DLD1 (cell line): ENCODE results near the gene MARCKSL1.
"Not testable (repeated sequence)": the region's sequence is repeated elsewhere in the genome, so short reads cannot be mapped to it uniquely, and the experiment has no call there.

Experiments
- in situ Hi-C: cut with HindIII; loops from 2 replicates; pipeline ENCODE4 v1.10.0; 2017; ENCODE audit warnings: low sequenced_read_pairs

The MARCKSL1 gene

DNA sequence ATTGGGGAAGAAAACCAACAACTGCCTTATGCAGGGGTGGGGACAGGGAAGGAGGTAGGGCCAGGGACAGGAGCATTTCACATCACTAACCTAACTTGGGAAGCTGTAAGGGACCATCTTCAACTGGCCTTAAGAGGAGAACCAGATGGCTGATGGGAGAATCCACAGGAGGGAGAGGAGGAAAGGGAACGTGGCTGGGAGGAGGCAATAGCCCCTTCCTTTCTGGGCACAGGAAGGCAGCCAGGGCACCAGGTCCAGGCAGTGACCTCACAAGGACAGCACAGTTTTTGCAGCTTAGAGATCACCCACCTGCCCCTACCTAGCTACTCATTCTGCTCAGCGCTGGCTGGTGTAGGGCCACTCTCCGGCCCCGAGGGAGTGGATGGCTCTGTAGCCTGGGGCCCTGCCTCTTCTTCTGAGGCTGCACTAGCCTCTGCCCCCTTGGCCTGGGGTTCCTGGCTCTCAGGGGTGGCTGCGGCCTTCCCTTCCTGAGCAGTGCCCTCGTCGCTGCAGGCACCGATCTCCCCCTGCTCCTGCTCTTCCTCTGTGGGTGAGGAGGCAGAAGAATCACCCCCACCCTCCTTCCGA, 1.7 kb downstream of the MARCKSL1 start:
- in situ Hi-C loops = no loop called here

DNA sequence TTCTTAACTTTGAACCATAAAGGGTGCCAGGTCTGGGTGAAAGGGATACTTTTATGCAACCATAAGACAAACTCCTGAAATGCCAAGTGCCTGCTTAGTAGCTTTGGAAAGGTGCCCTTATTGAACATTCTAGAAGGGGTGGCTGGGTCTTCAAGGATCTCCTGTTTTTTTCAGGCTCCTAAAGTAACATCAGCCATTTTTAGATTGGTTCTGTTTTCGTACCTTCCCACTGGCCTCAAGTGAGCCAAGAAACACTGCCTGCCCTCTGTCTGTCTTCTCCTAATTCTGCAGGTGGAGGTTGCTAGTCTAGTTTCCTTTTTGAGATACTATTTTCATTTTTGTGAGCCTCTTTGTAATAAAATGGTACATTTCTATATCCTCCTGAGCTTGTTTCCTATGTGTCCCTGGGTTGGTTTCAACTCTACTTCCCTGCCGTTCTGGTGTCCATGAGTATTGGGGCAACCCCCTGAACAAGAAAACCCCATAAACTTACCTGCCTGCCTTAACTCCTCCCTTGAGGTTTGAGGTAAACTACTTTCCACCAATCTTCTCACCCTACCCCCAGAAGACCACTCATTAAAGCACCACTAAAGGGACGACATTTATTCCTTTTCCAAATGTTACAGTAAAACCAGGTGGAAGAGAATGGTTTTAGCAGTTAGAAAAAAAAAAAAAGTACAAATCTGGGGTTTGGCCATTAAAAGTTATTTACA, 2.6 kb downstream of the MARCKSL1 start:
- in situ Hi-C loops = no loop called here

DNA sequence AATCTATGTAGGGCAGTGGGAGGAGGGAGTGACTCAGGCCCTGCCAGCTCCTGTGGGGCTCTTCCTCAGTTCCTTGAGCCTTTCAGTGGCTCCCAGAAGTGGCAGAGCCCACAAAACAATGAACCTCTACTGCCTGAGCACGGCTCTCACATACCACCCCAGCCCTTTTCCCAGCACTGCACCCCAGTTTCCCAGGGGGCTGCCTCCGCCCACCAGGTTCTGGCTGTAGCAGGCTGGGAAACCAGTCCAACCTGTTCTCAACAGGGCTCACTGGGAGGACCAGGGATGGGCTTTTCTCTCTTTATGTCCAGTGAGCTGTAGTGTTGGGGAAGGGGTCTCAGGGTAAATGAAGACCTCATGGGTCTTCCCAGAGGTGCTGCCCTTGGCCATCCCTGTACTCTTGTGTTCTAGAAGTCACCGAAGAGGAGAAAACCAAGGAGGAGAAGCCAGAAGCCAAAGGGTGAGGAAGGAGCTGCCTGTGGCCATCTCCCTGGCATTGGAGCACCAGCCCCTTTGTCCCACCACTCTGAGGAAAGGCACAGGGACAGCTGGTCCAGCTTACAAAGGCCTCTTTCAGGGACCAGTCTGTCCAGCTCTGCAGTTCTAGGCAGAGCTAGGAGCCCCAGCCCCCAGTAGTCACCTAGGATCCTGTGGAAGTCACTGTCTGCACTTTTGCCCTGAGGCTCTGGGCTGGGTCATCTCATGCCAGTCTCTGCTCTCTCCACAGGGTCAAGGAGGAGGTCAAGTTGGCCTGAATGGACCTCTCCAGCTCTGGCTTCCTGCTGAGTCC, 3.5 kb downstream of the MARCKSL1 start:
- in situ Hi-C loops = no loop called here

DNA sequence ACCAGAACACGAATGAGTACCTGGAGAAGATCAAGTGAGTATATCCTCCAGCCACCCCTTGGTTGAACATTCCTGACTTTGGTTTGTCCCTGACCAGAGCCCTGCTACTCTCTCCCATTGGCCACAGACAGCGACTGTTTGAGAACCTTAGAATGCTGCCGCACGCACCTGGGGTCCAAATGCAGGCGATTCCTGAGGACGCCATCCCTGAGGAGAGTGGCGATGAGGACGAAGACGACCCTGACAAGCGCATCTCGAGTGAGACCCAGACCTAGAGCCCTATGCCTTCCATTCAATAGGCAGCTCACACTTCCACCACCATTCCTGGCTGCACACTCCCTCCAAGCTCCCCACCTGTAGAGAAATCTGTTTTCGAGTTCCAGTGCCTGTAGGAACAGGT, 4.5 kb downstream of the MARCKSL1 start:
- in situ Hi-C loops = no loop called here

DNA sequence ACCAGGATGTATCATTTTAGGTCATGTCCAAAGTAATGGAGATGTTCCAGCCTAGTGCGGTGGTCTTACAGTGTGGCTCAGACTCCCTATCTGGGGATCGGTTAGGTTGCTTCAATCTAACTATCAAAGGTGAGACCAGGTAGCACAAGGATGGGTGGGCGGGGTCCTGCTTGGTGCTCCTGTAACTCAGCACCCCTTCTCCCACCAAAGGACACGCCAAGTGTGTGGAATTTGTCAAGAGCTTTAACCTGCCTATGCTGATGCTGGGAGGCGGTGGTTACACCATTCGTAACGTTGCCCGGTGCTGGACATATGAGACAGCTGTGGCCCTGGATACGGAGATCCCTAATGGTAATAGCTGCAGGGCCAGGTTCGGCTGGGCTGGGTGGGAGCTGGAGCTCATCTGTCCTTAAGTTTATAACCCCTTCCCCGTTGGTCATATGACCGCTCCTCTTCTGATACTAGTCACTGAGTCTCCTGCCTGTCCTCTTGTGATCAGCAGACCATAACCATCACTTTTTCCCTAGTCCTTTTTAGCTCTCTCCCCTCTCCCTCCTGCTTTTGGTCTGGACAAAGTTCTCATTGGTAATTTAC, 5.4 kb downstream of the MARCKSL1 start:
- in situ Hi-C loops = no loop called here

DNA sequence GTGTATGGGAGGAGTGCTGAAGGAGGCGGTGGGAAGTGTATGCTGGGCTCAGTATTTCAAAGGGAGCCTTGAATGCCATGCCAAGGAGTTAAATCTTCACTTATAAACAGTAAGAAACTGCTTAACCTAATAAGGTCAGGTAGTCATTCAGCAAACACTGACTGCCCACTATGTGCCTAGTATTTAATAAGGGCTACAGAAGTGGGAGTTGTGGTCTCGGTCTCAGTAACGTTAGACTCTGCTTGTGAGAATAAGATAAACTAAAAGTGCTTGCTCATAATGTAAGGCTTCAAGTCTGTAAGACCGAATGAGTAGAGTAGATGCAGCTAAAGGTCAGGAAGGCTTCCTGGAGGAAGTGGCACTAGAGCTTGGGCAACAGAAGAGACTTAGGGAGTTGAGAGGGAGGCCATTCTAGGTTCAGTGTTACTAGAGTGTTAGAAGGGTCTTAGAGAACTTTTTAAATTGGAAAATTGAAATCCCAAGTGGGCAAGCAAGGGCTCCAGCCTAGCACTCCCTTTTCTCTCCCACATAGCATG, 6.0 kb downstream of the MARCKSL1 start:
- in situ Hi-C loops = no loop called here

DNA sequence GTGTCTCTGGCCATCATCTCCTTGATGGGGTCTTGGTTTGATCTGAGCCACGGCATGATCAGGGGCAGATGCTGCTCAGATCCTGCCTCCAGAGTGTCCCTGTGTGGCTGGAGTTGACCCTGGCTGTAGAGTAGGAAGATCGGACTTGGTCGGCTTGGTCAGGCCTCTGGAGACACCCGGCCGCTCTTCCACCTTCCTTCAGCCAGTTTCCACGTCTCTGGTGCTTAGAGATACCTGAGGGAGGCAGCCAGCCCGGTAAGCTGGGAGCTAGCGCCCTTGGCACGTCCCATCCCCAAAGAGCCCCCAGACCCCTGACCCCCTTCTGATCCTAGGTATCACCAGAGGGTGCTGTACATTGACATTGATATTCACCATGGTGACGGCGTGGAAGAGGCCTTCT, 8.8 kb downstream of the MARCKSL1 start:
- in situ Hi-C loops = no loop called here

DNA sequence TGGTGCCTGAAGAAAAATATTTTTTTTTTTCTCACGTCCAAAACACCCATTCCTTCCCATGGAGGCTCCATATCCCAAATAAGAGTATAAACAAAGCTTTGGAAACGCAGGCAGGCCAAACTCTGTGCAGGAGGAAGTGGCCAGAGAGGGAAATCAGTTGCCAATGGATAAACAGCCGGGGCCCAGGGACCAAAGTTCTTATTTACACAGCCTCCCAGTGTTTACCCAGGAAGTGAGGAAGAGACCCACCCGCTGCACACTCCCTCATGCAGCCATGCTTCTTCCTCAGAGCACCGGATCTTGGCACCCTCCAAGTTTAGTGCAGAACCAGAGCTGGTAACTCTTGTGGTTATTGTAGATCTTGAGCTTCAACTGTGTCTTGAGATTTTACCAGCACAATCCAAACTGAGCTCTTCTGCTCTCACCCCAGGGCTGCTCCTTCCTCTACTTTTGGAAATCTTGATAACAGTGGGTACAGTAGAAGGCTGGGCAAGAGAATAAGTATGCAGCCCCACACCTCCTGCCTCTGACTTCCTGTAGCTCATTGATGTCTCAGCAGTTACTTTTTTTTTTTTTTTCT, 14.2 kb downstream of the MARCKSL1 start:
- in situ Hi-C loops = no loop called here

DNA sequence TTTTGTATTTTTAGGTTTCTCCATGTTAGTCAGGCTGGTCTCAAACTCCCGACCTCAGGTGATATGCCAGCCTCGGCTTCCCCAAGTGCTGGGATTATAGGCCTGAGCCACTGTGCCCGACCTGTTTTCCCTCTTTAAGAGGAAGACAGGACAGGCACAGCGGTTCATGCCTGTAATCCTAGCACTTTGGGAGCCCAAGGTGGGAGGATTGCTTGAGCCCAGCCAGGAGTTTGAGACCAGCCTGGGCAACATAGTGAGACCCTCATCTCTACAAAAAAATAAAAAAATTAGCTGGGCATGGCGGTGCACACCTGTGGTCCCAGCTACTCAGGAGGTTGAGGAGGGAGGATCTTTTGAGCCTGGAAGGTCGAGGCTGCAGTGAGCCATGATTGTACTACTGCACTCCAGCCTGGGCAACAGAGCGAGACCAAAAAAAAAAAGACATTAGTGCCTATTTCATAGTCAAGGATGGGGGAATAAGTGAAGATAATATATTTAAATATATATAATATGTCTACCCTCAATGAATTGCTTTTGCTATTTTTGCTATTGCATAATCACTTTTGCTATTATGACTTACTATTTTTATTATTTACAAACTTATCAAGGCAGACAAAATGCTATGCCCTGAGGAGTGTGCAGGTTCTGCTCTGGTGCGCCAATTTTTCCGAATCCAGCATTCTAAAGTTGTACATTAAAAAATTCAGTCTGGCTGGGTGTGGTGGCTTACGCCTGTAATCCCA, 17.7 kb downstream of the MARCKSL1 start:
- in situ Hi-C loops = no loop called here

DNA sequence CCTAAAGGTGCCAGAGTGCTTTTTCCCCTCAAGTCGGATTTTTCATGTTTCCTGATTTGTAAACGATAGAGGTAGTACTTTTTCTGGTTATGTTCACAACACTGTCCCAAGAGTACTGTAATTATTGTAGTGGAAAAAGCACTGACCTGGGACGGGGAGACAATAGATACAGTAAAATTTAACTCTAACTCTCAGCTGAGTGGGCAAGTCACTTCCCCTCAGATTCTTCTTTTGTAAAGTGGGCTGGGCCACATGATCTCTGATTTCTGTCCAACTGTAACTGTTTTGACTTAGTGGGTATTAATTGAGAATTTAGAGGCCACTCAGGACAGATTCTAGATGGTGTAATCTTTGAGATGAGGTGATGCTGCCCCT, 19.1 kb downstream of the MARCKSL1 start:
- in situ Hi-C loops = no loop called here

DNA sequence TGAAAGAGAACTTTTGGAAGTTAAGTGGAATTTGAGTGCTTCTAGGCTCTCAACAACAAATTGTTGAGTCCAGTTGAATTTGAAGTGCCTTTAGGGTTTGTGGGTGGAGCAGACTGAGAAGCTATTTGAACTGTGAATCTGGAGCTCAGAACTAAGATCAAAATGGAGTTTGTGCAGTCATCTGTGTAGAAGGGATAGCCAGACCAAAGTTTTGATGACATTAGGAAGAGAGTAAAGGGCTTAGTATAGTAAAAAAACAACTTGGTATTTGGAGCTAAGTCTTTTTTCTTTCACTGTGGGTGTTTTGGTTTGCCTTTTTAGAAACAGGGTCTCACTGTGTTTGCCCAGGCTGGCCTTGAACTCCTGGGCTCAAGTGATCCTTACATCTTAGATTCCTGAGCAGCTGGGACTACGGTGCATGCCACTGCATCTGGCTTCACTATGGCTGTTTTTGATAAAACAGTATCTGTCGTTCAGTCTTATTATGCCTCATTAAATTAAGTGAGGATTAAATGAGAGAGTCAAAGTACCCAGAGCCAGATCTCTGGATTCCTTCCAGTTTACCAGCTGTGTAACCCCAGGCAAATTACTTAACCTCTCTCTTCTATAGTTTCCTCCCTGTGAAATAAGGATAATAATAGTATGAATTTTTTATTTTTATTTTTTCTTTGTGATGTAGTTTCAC, 24.2 kb downstream of the MARCKSL1 start:
- in situ Hi-C loops = no loop called here

DNA sequence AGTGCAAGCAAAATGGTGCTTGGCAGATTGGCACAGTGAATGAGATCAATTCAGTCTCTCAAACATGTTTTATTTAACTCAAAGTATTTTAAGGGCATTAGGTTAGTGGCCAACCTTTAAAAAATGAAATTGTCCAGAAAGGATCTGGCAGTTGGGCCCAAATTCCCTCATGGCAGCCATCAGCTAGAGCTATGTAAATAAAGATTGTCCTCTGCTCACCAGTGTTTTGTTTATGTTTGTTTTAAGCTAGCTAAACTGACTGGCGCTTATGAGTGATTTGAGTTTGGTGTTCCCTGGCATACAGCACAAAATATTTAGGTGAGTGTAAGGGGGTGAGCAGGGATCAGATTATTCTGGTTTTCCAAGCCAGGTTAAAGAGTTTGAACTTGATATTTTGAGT, 26.1 kb downstream of the MARCKSL1 start:
- in situ Hi-C loops = no loop called here

DNA sequence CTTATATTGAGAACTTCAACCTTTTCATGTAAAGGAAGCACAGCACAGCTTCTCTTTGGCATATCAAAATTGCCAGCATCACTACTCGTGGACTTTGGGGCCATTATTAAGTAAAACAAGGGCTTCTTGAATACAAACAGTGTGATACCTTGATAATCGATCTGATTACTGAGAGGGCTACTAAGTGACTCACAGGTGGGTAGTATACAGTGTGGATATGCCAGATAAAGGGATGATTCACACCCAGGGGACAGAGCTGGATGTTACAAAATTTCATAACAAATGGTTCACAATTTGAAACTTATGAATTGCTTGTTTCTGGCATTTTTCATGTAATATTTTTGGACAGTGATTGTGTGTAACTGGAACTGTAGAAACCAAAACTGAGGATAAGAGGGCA, 28.7 kb downstream of the MARCKSL1 start:
- in situ Hi-C loops = no loop called here

DNA sequence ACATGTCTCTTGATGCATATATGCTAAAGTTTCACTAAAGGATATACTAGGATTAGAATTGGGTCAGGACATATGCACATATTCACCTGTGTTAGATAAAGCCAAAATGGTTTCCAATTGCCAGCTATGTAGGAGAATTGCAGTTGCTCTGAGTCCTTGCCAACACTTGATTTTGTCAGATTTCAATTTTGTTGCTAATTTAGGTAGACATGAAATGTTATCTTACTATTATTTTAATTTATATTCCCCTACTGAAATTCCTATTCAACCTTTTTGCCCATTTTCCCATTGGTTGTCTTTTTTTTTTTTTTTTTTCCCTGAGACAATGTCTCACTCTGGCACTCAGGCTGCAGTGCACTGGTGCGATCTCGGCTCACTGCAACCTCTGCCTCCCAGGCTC, 30.7 kb downstream of the MARCKSL1 start:
- in situ Hi-C loops = no loop called here

DNA sequence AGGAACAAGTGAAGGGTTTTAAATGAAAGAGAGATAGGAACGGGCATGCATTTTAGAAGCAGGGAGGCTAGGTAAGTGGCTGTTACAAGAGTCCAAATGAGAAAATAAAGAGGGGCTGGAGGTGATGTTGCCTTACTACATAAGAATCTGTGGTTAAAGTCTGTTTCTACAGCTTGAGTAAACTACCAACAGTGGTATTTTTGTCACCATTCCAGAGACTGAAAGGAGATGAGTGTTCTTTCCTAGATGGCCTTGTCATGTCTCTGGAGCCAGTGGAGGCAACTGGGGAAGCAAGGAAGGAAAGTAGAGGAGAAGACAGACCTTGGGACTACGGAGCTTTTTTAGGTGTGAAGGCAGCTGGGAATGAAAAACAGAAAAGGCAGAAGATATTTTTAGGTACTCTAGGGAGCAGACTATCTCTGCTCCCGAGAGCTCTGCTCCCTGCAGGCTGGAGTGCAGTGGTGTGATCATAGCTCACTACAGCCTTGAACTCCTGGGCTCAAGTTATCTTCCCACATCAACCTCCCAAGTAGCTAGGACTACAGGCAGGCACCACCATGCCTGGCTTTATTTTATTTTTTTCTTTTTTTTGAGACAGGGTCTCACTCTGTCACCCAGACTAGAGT, 31.9 kb downstream of the MARCKSL1 start:
- in situ Hi-C loops = no loop called here

DNA sequence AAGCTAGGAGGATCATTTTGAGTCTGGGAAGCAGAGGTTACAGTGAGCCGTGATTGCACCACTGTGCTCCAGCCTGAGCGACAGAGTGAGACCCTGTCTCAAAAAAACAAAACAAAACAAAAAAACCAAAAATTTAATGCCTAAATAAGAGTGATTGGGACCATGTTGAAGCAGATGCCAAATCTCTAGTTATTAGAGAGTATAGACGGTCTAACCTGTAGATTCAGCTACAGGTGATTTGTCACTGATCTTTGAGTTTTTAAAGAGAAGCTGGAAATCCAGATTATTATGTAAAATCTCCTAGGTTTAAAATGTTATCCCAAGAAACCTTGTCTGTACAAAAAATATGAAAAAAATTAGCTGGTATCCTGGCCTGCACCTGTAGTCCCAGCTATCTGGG, 32.7 kb downstream of the MARCKSL1 start:
- in situ Hi-C loops = no loop called here

DNA sequence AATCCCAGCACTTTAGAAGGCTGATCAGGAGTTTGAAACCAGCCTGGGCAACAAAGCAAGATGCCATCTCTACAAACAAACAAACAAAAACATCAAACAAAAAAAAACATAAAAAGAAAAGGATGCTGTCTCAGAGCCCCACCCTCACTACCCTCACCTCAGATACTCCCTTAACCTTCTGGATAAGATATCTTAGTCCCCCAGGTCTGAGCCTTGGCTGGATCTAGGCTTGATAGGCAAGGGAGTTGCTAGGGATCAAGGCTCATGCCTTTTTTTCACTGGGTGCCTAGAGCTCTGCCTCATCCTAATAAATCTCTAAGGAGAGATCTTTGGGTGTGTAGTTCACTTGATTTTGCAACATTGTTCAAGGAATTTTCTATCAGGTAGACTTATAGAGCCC, 36.7 kb downstream of the MARCKSL1 start:
- in situ Hi-C loops = no loop called here

DNA sequence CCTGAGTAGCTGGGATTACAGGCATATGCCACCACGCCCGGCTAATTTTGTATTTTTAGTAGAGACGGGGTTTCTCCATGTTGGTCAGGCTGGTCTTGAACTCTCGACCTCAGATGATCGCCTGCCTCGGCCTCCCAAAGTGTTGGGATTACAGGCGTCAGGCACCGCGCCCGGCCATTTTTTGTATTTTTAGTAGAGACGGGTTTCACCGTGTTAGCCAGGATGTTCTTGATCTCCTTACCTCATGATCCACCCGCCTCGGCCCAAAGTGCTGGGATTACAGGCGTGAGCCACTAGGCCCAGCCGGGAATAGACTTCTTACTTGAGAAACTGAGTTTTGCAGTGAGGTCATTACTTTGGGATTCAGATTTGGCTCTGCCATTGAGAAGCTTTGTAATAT, 37.8 kb downstream of the MARCKSL1 start:
- in situ Hi-C loops = not testable (repeated sequence)

DNA sequence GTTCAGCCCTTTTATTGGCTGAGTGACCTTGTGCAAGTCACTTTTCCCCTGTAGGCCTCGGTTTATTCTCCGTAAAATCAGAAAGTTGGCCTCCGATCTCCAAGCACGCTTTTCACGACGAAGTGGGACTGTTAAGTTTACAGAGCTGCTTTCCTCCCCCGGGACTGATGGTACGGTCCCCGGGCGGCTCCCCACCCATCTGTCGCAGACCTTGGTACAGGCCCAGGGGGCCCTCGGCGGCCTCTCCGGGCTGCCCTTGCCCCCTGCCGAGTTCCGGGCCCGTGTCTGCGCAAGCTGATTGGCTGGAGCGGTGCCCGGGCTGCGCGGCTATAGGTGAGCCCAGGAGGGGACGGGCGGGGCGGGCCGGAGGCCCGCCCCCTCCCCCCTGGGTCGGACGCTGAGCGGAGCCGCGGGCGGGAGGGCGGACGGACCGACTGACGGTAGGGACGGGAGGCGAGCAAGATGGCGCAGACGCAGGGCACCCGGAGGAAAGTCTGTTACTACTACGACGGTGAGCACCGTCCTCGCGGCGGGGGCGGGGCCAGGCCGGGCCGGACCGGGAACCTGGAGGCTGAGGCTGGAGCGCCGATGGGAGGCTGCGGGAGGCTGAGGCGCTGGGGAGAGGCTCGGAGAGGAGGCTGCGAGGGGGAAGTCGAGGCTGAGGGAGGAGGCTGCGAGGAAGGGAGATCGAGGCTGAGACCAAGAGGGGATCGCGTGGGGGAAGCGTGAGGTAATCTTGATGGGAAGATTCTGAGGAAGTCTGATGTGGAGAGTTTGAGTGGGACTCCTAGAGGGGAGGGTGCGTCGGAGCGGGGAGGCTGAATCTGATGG, 44.1 kb downstream of the MARCKSL1 start, which contains the start of gene HDAC1:
Gene HDAC1 (plus strand): TSS at position 376 of the 831 bp plus-strand sequence. CDS start 87 bp downstream, at position 463.
- in situ Hi-C loops = no loop called here
